Measurements from ENCODE around the gene COMMD6.

COMMD6 gene

GRCh38 chr13:75530549-75530961 is 7.1 kb downstream of the COMMD6 start:
- DNase-seq (ENCODE audit: low read depth in 2 of 2), result no peak

DNA sequence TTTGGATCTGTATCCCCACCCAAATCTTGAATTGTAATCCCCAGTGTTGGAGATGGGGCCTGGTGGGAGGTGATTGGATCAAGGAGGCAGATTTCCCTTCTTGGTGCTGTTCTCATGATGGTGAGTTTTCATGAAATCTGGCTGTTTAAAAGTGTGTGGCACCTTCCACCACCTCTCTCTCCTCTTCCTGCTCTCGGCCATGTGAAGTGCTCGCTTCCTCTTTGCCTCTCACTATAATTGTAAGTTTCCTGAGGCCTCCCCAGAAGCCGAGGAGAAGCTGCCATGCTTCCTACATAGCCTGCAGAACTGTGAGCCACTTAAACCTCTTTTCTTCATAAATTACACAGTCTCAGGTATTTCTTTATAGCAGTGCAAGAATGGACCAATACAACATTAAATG is 15.7 kb downstream of the COMMD6 start:
- DNase-seq (ENCODE audit: low read depth in 2 of 2), result no peak

DNA sequence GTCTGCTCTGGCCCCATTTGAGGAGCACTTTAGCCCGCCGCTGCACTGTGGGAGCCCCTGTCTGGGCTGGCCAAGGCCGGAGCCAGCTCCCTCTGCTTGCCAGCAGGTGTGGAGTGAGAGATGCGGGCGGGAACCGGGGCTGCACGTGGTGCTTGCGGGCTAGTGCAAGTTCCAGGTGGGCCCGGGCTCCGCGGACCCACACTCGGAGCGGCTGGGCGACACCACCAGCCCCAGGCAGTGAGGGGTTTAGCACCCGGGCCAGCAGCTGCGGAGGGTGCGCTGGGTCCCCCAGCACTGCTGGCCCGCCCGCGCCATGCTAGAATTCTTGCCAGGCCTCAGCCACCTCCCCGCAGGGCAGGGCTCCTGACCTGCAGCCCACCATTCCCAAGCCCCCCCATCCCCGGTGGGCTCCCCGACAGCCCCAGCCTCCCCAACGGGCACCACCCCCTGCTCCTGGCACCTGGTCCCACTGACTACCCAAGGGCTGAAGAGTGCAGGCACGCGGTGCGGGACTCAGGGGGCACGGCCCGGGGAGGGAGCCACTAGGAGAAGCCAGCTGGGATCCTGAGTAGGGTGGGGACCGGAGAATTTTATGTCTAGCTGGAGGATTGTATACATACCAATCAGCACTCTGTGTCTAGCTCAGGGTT is 19.1 kb downstream of the COMMD6 start:
- no peak for DNase-seq (ENCODE audit: low read depth in 2 of 2)

- DNase-seq (ENCODE audit: low read depth in 2 of 2), result no peak
Observed at GRCh38 chr13:75514080-75514995, 23.3 kb downstream of the COMMD6 start.

DNA sequence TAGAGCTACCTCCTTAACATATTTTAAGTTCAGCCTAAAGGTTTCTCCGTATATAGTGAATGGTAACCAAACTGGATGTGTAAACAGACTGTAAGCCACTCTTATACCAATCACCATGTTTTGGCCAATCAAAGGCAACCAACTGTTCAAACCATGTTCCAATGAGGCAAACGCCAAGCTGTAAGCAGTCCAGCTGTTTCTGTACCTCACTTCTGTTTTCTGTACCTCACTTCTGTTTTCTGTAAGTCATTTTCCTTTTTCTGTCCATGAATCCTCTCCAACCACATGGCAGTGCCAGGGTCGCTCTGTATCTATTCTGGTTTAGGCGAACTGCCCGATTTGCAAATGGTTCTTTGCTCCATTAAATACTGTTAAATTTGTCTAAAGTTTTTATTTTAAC is 24.4 kb downstream of the COMMD6 start:
- no peak for DNase-seq (ENCODE audit: low read depth in 2 of 2)

DNA sequence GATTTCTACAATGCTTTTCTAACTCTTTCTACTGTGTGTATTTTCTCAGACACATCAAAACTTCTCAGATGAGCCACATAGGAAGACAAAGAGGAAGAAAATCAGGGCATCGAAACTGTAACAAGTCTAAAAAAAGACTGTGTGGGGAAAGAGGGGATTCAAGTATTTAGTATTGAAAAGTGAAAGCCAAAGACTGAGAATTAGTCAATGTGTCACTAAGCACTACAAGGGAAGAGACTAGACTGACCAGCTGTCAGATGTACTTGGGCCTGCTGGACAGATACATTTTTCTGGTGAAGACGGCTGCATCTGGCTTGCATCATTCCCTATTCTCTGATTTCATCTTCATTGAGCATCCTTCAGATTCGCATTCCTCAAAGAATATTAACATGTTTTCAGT is 25.4 kb downstream of the COMMD6 start:
- DNase-seq (ENCODE audit: low read depth in 2 of 2), result no peak

- DNase-seq (ENCODE audit: low read depth in 2 of 2), result no peak
Observed at GRCh38 chr13:75511051-75511625, 26.5 kb downstream of the COMMD6 start.

GRCh38 chr13:75508002-75508548 is 29.6 kb downstream of the COMMD6 start:
- DNase-seq (ENCODE audit: low read depth in 2 of 2), result no peak

GRCh38 chr13:75507027-75508001 is 30.3 kb downstream of the COMMD6 start:
- no peak for DNase-seq (ENCODE audit: low read depth in 2 of 2)

DNA sequence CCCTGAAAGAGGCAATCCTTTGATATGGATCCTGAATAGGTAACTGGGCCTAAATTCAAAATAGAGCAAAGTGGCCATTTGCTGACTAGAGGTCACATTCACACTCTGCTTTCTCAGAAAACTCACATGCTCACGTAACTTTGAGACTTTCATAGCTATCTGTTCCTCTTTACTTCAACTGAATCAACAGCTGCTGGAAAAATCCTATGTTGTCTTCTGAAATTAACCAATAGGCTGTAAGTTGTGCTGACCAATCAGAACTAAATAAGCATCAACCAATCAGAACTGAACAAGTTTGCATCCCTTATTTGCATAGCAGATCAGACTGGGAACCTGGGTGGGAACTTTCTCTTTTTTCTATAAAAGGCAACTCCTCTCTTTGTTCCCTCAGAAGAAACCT is 31.6 kb downstream of the COMMD6 start:
- no peak for DNase-seq (ENCODE audit: low read depth in 2 of 2)

DNA sequence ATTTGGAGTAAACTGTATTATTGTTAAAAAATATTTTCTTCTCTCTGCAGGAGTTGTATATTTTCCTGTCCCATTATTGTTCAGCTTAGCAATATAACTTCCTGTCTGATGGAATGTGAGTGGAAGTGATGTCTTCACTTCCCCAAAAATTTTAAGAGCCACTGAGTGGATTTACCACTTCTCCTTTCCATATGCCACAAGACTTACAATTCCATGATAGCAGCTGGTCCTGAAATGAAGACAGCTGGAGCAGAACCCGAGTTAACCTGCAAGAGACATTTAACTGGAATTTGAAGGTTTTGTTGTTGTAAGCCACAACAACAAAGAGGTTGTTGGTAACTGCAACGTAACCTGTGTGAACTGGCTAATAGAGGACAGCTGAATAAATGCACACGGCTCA is 32.3 kb downstream of the COMMD6 start:
- no peak for DNase-seq (ENCODE audit: low read depth in 2 of 2)

- DNase-seq (ENCODE audit: low read depth in 2 of 2), result no peak
Observed at GRCh38 chr13:75495938-75496337, 41.7 kb downstream of the COMMD6 start.

- no peak for DNase-seq (ENCODE audit: low read depth in 2 of 2)
Observed at GRCh38 chr13:75494491-75494890, 43.1 kb downstream of the COMMD6 start.

- DNase-seq (ENCODE audit: low read depth in 2 of 2), result no peak
Observed at GRCh38 chr13:75493156-75493555, 44.5 kb downstream of the COMMD6 start.

- no peak for DNase-seq (ENCODE audit: low read depth in 2 of 2)
Observed at GRCh38 chr13:75492389-75492788, 45.3 kb downstream of the COMMD6 start.

GRCh38 chr13:75491376-75491775 is 46.3 kb downstream of the COMMD6 start:
- no peak for DNase-seq (ENCODE audit: low read depth in 2 of 2)

DNA sequence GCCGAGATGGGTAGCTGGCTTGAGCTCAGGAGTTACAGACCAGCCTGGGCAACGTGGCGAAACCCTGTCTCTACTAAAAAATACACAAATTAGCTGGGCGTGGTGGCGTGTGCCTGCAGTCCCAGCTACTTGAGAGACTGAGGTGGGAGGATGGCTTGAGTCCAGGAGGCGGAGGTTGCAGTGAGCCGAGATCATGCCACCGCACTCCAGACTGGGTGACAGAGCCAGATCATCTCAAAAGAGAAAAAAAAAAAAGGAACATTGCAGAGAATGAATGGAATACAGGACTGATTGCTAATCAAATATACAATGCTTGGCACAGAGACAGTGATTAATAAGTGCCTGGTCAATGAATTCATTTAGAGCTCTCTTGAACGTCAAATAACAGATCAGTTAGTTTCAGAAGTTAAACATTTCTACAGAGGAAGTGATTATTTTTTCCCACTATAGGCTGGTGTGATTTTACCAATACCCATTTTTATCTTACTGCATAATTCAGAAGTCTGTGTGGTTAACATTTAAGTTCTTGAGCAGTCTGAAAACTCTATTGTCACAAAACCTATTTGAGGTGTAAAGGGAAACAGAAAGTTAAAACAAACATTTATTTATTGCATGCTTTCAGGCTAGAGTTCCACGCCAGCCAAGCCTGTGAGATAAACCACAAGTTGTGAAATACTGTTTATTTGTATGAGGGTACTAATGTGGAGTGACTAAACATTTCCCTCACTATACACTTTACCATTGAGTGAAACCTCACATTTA is 48.0 kb downstream of the COMMD6 start:
- no peak for DNase-seq (ENCODE audit: low read depth in 2 of 2)

DNA sequence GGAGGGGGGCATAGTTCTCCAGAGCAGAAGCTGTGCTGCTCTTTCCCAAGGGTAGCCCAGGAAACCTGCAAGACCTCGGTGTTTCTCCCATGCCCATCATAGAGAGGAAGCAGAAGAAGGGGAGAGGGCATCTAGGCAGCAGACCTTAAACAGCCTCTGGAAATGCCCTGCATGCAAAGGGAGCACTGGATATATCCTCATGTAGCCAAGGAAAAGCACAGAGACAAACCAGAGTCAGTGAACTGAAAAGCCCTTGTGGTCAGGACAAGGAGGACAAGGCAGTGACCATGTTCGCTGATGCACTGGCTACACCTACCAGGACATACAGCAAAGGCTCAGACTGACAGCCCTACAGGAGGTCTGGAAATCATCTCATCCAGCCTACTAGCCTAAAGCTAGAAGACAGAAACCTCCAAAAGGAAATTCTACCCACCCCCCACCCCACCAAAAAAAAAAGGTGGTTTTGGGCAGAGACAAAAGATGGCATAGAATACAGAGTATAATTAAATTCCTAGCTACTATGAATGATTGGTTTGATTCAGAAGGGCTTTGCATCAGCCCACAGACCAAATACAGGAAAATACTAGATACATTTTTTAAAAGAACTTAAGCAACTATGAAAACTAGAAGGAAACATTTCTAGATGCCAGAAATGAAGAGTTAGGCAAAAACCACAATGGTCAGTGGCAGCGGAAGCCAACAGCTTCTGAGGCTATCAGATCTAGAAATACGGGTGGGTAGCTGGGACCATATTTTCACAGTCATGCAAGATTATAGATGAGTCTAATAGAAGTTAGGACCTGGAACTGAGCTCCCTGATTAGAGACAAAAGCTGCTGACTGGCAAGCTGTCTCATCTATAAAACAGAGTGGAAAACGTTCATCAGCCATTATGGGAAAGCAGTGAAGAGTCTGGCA is 51.2 kb downstream of the COMMD6 start:
- DNase-seq (ENCODE audit: low read depth in 2 of 2), result no peak

DNA sequence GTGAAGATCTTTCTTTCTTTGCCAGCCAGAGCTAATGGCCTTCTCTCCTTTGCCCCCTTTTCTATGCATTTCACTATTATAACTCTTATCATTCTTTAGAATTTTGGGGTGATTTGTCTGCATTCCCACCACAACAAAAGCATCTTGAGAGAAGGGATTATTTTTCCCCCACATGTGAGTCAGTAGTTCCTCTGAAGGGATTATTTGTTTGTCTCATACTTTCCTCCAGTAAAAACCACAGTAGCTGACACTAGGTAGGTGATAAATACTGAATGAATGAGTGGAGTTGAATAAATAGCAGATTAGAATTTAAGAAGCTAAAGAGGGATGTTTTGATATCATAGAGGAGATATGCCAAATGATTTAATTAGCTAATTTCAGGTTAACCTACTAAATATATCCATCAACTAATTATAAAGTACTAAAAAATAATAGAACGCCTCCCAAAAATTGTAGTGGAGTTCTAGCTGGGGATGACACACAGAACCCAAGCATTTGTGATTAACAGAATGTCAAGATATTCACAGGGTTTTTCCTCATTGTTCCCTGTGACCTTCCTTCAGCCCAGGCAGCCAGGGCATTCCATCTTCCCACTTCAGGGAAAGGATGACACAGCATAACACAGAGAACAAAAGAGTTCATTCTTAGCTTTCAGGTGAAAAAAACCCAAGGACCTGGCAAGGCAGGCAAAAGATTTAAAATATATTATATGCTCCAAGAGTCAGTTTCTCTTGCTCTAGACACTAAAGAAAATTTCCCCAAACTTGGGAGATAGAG is 52.2 kb downstream of the COMMD6 start:
- DNase-seq (ENCODE audit: low read depth in 2 of 2), result no peak

All from stimulated activated CD8-positive, alpha-beta memory T cell treated with anti-CD3 and anti-CD28 coated beads, Interleukin-7, amount 100 ng/mL, for 1 hour (primary cell).